Measurements from ENCODE around the gene TUT4. TPM values are rescaled to one million over a fixed set of nuclear protein-coding genes. Genes with fewer than 3 reads are reported as not detected.

The TUT4 gene
- total RNA-seq, 1 donor from 2014 or later: 40.9 TPM

- H3K27ac Mint-ChIP-seq (ENCODE audit: unreplicated experiment): no peak overlapping the region
- no peak for TF ChIP-seq CTCF (IDR thresholded peaks at IDR 0.05)
Measured at GRCh38 chr1:52482326-52483004, 70.4 kb downstream of the TUT4 start.

GRCh38 chr1:52479076-52479475, 73.8 kb downstream of the TUT4 start:
- Mint-ChIP-seq H3K4me3 (ENCODE audit: unreplicated experiment) (no peak overlapping the region), H3K27me3 (ENCODE audit: low read depth) (no peaks in the 10 kb centered on the region), H3K36me3 (ENCODE audit: low read depth) (peaks cover 8% of the 10 kb centered on the region), H3K4me1 (ENCODE audit: low read depth) (no peaks in the 10 kb centered on the region), H3K9me3 (ENCODE audit: low read depth) (no peaks in the 10 kb centered on the region), H3K27ac (ENCODE audit: unreplicated experiment) (no peak overlapping the region)
- no peak for TF ChIP-seq CTCF (IDR thresholded peaks at IDR 0.05)
- DNase-seq (ENCODE audit: low spot score): no peak

More at GRCh38 chr1:52482326-52483004, 70.4 kb downstream of the TUT4 start:
- Mint-ChIP-seq H3K36me3 (ENCODE audit: low read depth) (peaks cover 4% of the 10 kb centered on the region), H3K9me3 (ENCODE audit: low read depth) (no peaks in the 10 kb centered on the region), H3K4me3 (ENCODE audit: unreplicated experiment) (no peak overlapping the region), H3K27me3 (ENCODE audit: low read depth) (no peaks in the 10 kb centered on the region), H3K4me1 (ENCODE audit: low read depth) (no peaks in the 10 kb centered on the region)
- no peak for DNase-seq (ENCODE audit: low spot score)

- Mint-ChIP-seq H3K4me1 (ENCODE audit: low read depth) (no peaks in the 10 kb centered on the region), H3K27ac (ENCODE audit: unreplicated experiment) (no peak overlapping the region), H3K9me3 (ENCODE audit: low read depth) (no peaks in the 10 kb centered on the region), H3K36me3 (ENCODE audit: low read depth) (peaks cover 8% of the 10 kb centered on the region), H3K27me3 (ENCODE audit: low read depth) (no peaks in the 10 kb centered on the region), H3K4me3 (ENCODE audit: unreplicated experiment) (no peak overlapping the region)
- no peak for TF ChIP-seq CTCF (IDR thresholded peaks at IDR 0.05)
- no peak for DNase-seq (ENCODE audit: low spot score)
Measured at GRCh38 chr1:52477876-52478275, 75.0 kb downstream of the TUT4 start.

GRCh38 chr1:52476943-52477342, 75.9 kb downstream of the TUT4 start:
- no peak for DNase-seq (ENCODE audit: low spot score)
- Mint-ChIP-seq H3K27ac (ENCODE audit: unreplicated experiment) (no peak overlapping the region), H3K27me3 (ENCODE audit: low read depth) (no peaks in the 10 kb centered on the region), H3K9me3 (ENCODE audit: low read depth) (no peaks in the 10 kb centered on the region), H3K4me1 (ENCODE audit: low read depth) (no peaks in the 10 kb centered on the region), H3K4me3 (ENCODE audit: unreplicated experiment) (no peak overlapping the region), H3K36me3 (ENCODE audit: low read depth) (peaks cover 8% of the 10 kb centered on the region)
- TF ChIP-seq CTCF (IDR thresholded peaks at IDR 0.05): no peak

- H3K27me3 Mint-ChIP-seq (ENCODE audit: low read depth): no peaks in the 10 kb centered on the region
- peaks cover 10% of the 10 kb centered on the region for H3K36me3 Mint-ChIP-seq (ENCODE audit: low read depth)
- TF ChIP-seq CTCF (IDR thresholded peaks at IDR 0.05): no peak
- no peak overlapping the region for H3K4me3 Mint-ChIP-seq (ENCODE audit: unreplicated experiment)
- no peaks in the 10 kb centered on the region for H3K9me3 Mint-ChIP-seq (ENCODE audit: low read depth)
- H3K4me1 Mint-ChIP-seq (ENCODE audit: low read depth): no peaks in the 10 kb centered on the region
- H3K27ac Mint-ChIP-seq (ENCODE audit: unreplicated experiment): no peak overlapping the region
- DNase-seq (ENCODE audit: low spot score): no peak
Measured at GRCh38 chr1:52474807-52475206, 78.1 kb downstream of the TUT4 start.
